Stimulated activated naive CD8-positive, alpha-beta T cell treated with anti-CD3 and anti-CD28 coated beads, Interleukin-15, Interleukin-2, amounts not matched to agents 100 ng/mL and 50 ng/mL, for 24 hours (primary cell): ENCODE results near the gene PLSCR4.

Source experiments
- H3K27ac Mint-ChIP-seq: one replicate; pipeline ENCODE4 v1.8.0; 2021; ENCODE audit warnings: mild to moderate bottlenecking, mixed read lengths
- H3K27me3 Mint-ChIP-seq: one replicate; pipeline ENCODE4 v1.8.0; 2021; ENCODE audit warnings: mixed read lengths
- H3K36me3 Mint-ChIP-seq: one replicate; pipeline ENCODE4 v1.8.0; 2021; ENCODE audit warnings: low read depth, mixed read lengths
- H3K4me1 Mint-ChIP-seq: one replicate; pipeline ENCODE4 v1.8.0; 2021; ENCODE audit warnings: low read depth, mixed read lengths
- H3K4me3 Mint-ChIP-seq: one replicate; pipeline ENCODE4 v1.8.0; 2021; ENCODE audit warnings: mild to moderate bottlenecking, mixed read lengths
- H3K9me3 Mint-ChIP-seq: one replicate; pipeline ENCODE4 v1.8.0; 2021; ENCODE audit warnings: mixed read lengths

Gene PLSCR4

DNA sequence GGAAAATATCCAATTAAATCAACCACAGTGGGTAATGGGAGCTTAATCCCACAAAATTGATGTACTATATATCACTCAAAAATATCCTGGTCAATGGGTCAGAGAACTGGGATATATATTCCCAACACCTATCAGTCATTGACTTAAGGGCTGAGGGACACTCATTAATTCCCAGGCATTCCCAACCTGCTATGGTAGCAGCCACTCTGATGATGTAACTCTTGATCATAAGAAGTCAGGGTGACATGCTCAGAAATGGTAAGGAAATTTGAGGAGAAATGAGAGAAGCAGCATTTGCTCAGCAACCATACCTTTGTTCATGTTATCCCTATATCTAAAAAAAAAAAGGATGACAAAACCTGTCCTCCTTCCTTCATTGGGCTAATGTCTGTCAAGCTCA is 86.8 kb downstream of the PLSCR4 start:
- Mint-ChIP-seq H3K9me3 (peaks cover 4% of the 10 kb centered on the region), H3K27ac (no peak overlapping the region), H3K36me3 (no peaks in the 10 kb centered on the region), H3K27me3 (peaks cover 52% of the 10 kb centered on the region), H3K4me1 (peaks cover 24% of the 10 kb centered on the region), H3K4me3 (no peak overlapping the region)

DNA sequence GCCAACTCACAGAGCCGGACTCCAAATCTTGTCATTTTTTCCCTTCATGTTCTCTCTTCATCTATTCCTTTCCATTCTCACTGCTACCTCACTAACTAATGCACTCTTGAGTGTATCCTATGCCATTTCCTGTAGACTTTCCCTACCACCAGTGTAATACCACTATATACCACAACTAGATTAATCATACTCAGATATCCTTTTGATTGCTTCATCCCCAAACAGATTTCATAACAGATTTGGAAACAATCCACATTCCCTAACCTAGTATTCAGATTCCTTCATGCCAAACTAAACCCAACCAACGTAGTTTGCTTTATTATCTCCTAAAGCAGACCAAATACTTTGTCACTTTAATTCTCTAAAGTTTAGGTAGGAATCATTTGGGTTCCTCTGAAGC is 87.3 kb downstream of the PLSCR4 start:
- Mint-ChIP-seq H3K4me3 (no peak overlapping the region), H3K27ac (no peak overlapping the region), H3K4me1 (peaks cover 24% of the 10 kb centered on the region), H3K27me3 (peaks cover 57% of the 10 kb centered on the region), H3K9me3 (peaks cover 4% of the 10 kb centered on the region), H3K36me3 (no peaks in the 10 kb centered on the region)

DNA sequence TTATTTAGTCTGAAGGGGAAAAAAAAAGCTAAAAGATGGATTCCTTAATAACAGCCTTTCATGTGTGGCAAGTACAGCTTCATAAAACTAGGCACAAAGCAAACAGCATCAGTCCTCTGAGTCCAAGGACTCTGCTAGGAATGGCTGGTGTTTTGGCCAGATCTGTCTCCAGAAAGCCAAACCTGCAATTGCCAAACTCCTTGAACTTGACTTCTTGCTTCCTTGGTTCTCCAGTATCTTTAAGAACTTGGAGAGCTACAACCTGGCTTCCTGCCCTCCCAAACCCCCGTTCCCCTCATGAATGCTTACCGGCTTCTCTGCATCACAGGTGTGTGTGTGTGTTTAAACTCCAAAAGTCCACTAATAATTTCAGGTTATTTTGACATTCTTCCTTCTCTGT is 88.3 kb downstream of the PLSCR4 start:
- no peak overlapping the region for H3K27ac Mint-ChIP-seq
- peaks cover 4% of the 10 kb centered on the region for H3K9me3 Mint-ChIP-seq
- peak overlapping the region; percentile 63 for H3K4me3 Mint-ChIP-seq
- peaks cover 24% of the 10 kb centered on the region for H3K4me1 Mint-ChIP-seq
- peaks cover 63% of the 10 kb centered on the region for H3K27me3 Mint-ChIP-seq
- H3K36me3 Mint-ChIP-seq = no peaks in the 10 kb centered on the region

DNA sequence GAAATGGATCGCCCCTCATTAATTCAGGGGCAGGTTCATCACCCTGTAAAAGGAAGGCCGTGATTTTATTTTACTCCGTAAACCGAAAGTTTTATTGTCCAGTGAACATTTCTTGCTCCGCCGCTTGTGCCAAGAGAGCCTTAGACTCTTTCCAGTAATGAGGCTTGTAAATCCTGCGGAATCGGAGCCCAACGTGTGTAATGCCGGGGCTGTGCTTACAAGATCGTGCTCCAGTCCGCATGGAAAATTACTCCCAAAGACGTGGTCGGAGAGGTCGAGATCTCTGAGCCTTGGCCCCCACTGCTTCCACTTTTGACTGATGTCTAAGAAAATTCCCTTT is 89.3 kb downstream of the PLSCR4 start:
- peaks cover 4% of the 10 kb centered on the region for H3K9me3 Mint-ChIP-seq
- no peaks in the 10 kb centered on the region for H3K36me3 Mint-ChIP-seq
- no peak overlapping the region for H3K27ac Mint-ChIP-seq
- peaks cover 24% of the 10 kb centered on the region for H3K4me1 Mint-ChIP-seq
- H3K27me3 Mint-ChIP-seq = peaks cover 69% of the 10 kb centered on the region
- H3K4me3 Mint-ChIP-seq = peak overlapping the region; percentile 63

DNA sequence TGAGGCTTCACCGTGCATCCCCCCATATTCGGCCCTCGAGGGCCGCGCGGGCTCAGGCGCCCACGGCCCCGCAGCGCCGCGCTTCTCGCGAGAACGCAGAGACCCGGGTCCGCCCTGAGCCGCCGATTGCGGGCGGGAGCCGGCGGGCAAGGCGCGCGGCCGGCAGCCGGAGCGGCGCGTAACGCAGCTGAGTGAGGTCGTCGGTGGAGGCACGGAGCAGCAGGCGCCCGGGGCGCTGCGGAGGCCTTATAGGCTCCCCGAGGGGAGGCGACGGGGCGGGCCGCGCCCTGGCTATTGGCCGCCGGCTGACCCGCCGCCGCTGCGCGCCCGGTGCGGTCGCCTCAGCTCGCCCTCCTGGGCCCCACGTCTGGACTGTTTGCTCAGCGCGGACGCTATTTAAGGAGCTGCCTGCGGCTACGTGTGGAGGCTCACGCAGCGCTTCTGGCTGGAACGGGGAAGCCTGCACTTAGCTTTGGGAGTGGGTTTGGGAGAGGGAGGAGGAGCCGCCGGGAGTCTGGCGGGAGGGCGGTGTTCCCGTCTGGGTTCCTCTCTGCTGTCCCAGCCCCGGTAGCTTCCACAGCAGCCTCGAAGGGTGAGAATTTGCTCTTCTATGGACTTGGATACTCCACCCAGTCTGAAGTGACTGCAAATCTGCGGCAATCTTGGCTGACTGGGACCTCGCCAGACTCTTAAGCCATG is 89.8 kb downstream of the PLSCR4 start, which contains the start of gene PLOD2:
Gene PLOD2, minus strand, starts transcription at position 221 of the 699 bp plus-strand sequence. Its CDS starts 195 bp downstream, at position 26.
- H3K9me3 Mint-ChIP-seq = peaks cover 4% of the 10 kb centered on the region
- H3K4me1 Mint-ChIP-seq = peaks cover 24% of the 10 kb centered on the region
- peak within 1 kb of the TSS; percentile 7 for H3K27ac Mint-ChIP-seq
- peak within 1 kb of the TSS; percentile 65 for H3K4me3 Mint-ChIP-seq
- peaks cover 71% of the 10 kb centered on the region for H3K27me3 Mint-ChIP-seq
- no peaks in the 10 kb centered on the region for H3K36me3 Mint-ChIP-seq

DNA sequence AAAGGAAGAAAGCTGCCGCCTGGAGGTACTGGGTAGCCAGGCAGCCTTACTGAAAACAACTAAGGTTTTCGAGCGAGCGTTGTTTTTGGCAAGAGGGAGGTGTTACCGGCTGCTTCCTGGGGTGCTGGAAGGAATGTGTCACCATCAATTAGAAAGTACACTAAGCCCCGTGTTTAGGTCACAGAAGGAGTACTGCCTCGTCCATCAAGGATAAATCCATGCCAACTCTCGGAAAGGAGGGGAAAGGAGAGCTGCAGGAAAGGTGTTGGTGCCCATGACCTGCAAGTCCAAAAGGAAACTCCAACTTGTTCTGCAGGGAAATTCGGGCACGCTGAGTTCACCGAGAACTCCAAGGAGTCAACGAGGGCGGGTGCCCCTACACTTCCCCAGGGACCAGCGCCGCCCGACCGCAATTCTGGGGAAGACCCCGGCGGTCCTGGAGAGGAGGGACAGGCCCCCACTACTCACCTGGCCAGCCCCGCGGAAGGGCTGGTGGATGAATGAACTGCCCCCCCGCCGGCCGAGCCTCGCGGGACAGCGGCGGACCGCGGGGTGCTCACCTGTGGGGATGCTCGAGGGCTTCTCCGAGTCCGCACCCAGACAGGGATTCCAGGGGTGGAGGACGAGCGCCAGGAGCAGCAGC is 90.5 kb downstream of the PLSCR4 start:
- peaks cover 67% of the 10 kb centered on the region for H3K27me3 Mint-ChIP-seq

DNA sequence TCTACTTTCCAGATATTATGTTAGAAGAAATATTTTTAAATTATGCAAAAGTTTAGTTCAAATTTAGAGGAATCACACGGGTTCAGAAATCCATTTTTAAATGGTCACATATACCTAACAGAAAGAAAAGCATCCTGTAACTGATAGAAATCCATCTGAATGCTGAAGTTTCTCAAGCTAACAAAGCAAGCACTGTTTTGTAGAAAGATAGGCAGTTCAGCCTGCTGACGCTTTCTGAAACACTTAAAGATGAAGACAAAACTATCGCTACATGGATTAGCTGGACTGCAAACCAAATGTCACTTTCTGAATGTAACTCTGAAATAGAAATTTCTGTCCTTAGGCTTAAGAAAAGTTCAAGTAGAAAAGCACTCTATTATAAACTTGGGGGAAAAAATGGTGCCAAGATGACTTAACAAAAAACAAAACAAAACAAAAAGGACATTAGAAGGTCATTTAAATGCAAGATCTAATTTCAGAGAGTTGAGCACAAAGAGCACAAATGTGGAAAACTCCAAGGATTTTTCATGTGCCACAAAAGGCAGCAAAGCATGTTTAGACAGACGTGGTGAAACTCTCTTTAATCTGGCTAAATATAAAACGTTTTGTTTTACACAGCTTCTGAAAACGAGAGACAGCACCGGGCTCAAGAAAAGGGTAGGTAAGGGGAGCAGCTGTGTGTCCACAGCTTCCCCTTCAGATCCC is 91.1 kb downstream of the PLSCR4 start:
- Mint-ChIP-seq H3K27ac (peak overlapping the region; percentile 7), H3K4me3 (peak overlapping the region; percentile 65), H3K4me1 (peaks cover 24% of the 10 kb centered on the region), H3K9me3 (peaks cover 4% of the 10 kb centered on the region), H3K36me3 (no peaks in the 10 kb centered on the region), H3K27me3 (peaks cover 60% of the 10 kb centered on the region)

More for the DNA sequence above, 90.5 kb downstream of the PLSCR4 start:
- H3K4me3 Mint-ChIP-seq = peak overlapping the region; percentile 65
- H3K36me3 Mint-ChIP-seq = no peaks in the 10 kb centered on the region
- H3K27ac Mint-ChIP-seq = peak overlapping the region; percentile 7
- H3K4me1 Mint-ChIP-seq = peaks cover 24% of the 10 kb centered on the region
- peaks cover 4% of the 10 kb centered on the region for H3K9me3 Mint-ChIP-seq

DNA sequence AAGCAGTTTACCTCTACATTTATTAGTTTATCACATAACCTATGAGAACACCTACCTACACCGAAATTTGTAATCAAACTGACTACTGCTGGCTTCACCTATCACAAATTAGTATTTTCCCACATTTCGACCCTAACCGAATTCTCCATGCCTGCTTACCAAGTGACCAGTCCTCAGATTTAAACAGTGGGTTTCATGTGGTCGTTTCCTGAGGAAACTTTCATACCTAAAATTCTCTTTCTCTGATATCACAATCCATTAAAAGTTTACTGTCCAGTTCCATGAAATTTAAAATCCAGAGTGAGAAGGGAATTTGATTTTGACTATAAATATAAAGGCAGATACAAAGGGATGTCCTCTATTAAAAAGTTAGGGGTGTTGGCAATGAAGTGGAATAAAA is 91.9 kb downstream of the PLSCR4 start:
- Mint-ChIP-seq H3K4me3 (no peak overlapping the region), H3K27ac (no peak overlapping the region), H3K9me3 (peaks cover 4% of the 10 kb centered on the region), H3K4me1 (peaks cover 24% of the 10 kb centered on the region), H3K27me3 (peaks cover 55% of the 10 kb centered on the region), H3K36me3 (no peaks in the 10 kb centered on the region)

DNA sequence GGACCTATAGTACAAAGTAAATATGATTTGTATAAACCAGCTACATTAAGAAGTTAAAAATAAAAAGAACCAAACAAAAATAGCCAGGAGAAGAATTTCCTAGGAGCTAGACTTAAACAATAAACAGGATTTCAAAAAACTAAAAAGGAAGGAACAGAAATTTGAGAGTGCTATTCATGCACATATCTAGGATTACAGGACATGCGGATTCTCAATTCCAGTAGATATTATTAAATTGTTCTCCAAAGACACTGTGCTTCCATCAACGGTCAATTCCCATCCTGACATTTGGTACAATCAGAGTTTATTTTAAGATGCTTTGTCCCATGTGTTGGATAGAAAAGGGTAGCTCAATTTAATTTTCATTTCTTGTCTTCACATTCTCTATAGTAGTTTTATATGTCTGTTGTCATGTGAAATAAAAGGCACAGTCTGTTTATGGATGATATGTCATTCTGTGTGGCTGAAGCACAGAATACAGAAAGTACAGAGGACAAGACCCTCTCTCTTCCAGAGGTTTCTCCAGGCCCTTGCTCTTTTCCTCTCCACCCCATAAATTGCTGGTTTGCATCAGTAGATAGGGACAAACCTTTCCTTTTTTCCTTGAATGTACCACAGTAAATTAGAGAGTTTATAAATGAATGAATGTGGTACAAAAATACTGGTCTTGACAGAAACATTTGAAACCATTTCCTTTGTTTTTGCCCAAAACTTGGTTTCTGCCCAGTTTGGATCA is 93.4 kb downstream of the PLSCR4 start:
- Mint-ChIP-seq H3K4me3 (no peak overlapping the region), H3K27me3 (peaks cover 43% of the 10 kb centered on the region), H3K4me1 (peaks cover 21% of the 10 kb centered on the region), H3K36me3 (no peaks in the 10 kb centered on the region), H3K27ac (no peak overlapping the region), H3K9me3 (no peaks in the 10 kb centered on the region)

DNA sequence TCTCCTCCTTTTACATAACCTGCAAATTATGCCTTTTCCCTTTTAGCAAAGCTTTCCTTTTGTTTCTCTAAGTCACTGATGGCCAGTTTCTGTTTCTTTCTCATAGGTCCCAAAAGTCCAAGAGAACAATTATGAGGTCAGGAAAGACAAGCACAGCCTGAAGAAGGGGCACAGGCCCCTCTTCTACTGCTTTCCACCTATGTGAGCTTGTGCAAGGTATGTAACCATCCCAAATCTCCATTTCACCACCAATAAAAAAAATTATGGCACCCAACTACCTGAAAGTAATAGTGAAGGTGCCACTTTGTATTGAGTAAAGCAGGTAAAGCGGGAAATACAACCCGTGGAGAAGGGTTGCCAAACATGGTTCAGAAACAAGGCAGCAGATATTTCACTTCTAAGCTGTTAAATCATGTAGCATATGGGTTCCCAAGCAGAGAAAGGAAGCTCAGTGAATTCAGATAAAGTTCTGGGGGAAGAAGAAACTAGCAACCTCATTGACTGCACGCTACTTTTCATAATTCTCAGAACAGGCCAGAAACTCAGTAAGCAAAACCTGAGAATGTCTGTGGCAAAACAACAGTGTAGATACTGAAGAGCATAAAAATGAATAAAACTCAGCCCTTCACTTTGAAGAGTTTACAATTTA is 94.1 kb downstream of the PLSCR4 start:
- Mint-ChIP-seq H3K4me3 (no peak overlapping the region), H3K27ac (no peak overlapping the region), H3K4me1 (peaks cover 15% of the 10 kb centered on the region), H3K9me3 (no peaks in the 10 kb centered on the region), H3K36me3 (no peaks in the 10 kb centered on the region), H3K27me3 (peaks cover 36% of the 10 kb centered on the region)

DNA sequence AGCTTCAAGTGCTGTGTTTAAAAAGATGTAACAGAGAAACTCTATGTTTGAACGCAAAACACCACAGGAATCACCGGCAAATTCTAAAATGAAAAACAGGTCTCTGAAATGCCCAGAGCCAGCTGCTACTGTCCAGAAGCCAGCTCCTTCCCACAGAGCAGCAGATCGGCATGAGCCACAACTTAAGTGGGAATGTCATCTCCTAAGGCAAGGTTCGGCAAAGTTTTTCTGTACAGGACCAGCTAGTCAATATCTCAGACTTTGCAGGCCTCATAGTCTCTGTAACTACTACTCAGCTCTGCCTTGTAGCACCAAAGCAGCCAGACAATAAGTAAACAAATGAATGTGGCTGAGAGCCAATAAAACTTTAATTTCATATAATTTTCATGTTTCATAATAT is 94.8 kb downstream of the PLSCR4 start:
- no peaks in the 10 kb centered on the region for H3K9me3 Mint-ChIP-seq
- H3K4me1 Mint-ChIP-seq = peaks cover 9% of the 10 kb centered on the region
- H3K27ac Mint-ChIP-seq = no peak overlapping the region
- no peak overlapping the region for H3K4me3 Mint-ChIP-seq
- H3K27me3 Mint-ChIP-seq = peaks cover 32% of the 10 kb centered on the region
- H3K36me3 Mint-ChIP-seq = no peaks in the 10 kb centered on the region

DNA sequence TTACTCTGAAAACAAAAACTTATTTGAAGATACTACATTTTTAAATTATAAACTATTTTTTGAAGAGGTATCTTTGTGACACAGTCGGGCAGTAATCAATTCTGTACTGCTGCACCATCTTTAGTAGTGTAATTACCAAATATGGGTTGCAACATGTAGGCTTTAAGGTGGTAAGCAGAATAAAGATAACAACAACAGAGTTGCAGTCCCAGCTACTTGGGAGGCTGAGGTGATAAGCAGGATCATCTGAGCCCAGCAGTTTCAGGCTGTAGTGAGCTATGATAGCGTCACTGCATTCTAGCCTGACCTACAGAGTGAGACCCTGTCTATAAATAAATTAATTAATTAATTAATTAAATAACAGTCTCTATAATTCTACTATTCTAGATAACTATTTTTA is 95.9 kb downstream of the PLSCR4 start:
- Mint-ChIP-seq H3K27me3 (peaks cover 26% of the 10 kb centered on the region), H3K4me3 (no peak overlapping the region), H3K9me3 (no peaks in the 10 kb centered on the region), H3K36me3 (no peaks in the 10 kb centered on the region), H3K4me1 (peaks cover 4% of the 10 kb centered on the region), H3K27ac (no peak overlapping the region)

DNA sequence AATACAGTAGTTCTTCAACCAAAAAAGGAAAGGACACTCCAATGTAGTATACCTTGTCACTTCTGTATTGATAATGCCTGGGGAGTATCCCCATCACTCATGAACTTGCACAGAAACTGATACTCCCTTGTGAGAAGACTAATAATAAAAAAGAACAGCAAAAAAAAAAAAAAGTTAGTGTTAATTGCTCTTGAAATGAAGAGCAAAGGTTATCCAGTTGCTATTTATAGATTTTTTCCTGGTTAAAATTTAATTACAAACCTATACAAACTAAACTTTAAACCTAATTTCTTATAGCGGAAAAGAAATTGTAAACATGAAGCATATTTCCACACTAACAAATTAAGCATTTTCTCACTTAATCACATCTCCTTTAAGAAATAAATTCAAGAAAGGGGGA is 96.6 kb downstream of the PLSCR4 start:
- no peaks in the 10 kb centered on the region for H3K9me3 Mint-ChIP-seq
- H3K27ac Mint-ChIP-seq = no peak overlapping the region
- H3K4me3 Mint-ChIP-seq = no peak overlapping the region
- H3K27me3 Mint-ChIP-seq = peaks cover 22% of the 10 kb centered on the region
- H3K4me1 Mint-ChIP-seq = no peaks in the 10 kb centered on the region
- H3K36me3 Mint-ChIP-seq = no peaks in the 10 kb centered on the region

DNA sequence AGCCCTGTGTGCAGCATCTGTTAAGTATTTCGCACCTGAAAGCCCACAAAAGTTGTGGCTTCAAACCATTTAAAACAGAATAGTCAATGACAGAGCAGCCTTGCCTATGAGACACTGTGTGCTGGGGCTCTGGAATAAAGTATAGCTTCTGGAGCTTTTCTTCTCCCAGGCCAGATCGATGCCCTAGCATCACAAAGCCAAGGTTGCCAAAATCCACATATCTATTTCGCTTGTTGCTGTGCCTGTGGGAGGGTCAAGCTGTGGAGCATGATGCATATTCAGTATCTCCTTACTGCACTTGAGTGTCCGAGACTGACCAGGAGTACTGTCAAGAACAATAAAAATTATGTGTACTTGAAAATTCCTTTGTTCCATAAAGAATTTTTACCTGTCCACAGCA is 97.5 kb downstream of the PLSCR4 start:
- Mint-ChIP-seq H3K4me1 (no peaks in the 10 kb centered on the region), H3K27me3 (peaks cover 13% of the 10 kb centered on the region), H3K27ac (no peak overlapping the region), H3K36me3 (no peaks in the 10 kb centered on the region), H3K9me3 (no peaks in the 10 kb centered on the region), H3K4me3 (no peak overlapping the region)
